Embryonic facial prominence (tissue), 1 donor: ENCODE results near the gene NRP1.

Experiments used
- DNase-seq: peaks from one replicate; pipeline ENCODE4 v3.0.0-alpha.2; 2016; ENCODE audit errors: extremely low spot score

Gene NRP1

DNA sequence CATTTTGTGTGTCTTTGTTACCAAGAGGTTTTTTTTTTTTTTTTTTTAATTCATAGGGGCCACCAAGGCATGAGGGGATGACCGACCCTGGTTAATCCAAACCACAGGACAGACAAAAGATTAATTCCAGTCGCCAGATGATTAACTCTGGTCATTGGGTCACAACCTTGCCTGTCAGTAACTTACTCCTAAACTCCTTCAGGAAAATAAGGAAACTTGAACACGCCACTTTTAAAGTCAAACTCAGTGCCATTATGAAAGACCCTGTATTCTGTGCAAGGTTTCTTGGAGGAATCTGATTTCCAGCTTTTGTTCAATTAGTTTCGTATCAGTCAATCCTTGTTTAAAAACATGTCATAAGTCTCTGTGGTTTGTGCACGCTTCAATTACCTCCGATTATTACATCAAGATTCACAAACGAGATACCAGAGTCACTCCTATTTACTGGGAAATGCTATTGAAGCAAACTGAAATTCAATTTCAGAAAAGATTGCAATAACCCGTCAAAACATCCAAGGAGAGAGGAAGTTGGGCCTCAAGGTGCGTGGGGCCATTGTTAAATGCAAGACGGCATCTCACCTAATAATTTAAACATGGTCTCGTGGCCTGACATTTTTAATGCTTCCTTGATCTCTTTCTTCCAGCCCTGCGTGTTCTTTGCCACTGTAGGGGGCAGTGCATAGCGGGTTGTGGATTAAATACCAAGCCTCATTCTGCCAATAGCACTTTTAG lies 44.0 kb downstream of the NRP1 start:
- no peak for DNase-seq

DNA sequence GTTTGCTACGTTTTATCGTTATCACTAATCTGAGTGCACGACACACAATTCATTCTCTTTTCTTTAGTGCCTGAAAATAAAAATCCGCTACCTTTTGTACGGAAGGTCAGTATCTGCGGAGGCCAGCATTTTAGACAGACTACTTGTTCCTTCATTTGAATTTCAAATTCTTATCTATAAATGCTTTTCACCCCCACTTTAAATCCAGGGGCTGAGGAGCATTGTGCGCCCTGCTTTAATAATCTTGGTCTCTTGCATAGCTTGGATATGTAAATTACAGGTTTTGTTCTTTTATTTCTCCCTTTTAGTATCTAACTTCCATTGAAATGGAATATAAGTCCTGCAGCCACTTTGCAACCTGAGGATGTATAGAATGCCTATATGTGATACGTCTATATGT lies 44.7 kb downstream of the NRP1 start:
- DNase-seq = no peak

DNA sequence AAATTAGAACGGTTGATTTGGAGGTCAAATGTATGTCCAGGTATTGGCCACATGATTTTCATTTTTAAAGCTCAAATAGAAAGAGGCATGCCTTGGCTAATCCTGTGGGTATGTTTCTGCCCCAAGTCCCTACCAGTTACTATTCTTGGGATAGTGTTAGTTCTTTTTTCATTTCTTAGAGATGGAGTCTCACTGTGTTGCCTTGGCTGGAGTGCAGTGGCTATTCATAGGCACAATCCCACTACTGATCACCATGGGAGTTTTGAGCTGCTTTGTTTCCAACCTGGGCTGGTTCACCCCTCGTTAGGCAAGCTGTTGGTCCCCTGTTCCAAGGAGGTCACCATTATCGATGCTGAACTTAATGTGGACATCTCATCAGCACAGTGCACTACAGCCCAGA lies 46.3 kb downstream of the NRP1 start:
- DNase-seq = no peak

DNA sequence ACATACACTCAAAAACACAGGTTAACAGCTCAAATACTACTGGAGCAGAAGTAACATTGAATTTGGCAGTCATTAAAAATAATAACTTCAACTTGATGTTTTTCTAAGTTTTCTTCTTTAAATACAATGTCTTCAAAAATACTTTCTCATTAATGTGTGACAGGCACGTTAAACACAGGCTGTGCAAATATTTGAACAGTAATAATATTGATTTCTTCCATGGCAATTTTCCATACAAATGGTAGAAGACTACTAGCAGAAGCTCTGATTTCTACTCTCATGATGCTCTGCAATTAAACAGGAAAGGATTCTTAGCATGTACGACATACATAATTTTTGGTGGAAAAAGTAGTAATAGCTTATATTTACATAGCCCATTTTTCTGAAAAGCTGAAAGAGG lies 47.4 kb downstream of the NRP1 start:
- no peak for DNase-seq

DNA sequence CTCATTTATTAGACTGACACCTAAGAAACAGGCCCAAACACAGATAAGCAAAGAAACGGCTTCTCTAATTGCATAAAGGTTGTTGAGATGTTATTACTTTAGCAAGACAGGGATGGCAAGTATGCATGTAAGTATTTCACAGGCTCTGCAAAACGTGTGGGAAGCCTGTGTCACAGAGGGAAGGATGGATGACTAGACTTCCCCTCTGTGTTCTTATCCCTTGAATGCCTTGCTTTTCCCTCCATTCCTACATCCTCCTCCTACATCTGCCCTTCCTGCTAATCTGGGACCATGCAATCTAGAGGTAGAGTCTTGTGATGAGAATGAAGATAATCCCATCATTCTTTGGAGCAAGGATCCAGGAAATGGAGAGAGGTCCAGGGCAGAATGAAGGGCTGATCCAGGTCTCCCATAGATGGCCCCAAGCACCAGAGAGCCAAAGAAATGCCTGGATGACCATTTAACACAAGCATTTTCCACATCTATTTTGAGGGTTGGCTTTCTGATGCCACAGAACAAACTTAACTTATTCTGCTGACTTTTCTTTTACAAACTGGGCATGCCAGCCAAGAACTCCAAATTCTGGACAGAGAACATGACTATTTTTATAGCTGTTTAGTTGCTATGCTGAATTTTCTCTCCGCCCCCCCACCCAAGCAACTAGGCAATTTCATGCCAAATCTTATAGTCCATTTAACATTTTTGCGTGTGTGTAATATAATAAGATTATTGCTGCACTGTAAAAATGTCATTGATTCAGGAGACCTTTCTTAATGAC lies 48.1 kb downstream of the NRP1 start:
- no peak for DNase-seq

DNA sequence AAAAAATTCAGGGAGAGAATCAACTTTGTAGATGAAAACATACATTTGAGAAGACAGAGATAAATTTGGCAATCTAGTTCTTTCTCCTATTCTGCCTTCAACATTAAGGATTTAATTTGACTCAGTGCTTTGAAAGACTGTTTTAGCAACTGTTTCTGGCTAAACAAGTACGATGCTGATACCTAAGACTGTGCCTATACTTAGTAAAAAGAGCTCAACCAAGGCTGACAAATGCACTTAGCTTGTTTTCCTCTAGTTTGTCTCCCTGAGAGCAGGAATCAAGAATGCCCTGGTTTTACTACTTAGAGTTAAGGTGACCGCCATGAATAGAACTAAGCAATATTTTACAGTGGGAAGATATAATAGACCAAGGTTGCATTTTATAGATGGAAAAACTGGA lies 49.5 kb downstream of the NRP1 start:
- DNase-seq = no peak

DNA sequence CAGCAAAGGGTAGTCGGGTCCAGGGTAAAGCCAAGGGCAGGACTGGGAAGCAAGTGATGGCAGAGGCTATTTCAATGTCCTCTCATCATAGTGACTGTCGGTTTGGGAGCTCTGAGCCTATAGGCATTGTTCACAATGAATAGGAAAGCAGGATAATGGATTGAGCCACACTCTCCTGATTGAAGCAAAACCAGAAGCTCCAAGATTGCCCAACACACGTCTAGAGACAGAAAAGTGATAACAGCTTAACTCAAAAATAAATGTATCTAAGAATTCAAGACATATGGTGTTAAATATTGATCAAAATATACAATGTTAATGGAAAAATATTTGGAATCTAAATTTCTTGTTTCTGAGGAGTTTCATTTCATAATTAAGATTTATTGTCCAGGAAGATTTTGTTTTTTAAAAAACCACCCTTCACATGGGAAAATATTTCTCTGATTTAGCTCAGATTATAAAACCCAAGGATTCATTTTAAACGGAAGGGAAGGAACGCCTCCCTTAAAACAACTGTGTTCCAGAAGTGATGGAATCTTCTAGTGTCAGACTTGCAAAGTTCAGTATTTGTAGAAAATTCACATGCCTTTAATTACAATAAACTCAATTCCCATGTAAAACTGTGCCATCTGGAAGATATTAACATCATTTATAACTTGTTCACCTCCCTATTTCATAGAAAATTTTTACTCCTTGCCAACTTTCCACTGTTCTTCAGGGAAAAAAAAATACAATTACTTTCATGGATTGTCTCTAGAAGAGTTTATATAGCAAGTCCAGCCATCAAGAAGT lies 54.5 kb downstream of the NRP1 start:
- no peak for DNase-seq

DNA sequence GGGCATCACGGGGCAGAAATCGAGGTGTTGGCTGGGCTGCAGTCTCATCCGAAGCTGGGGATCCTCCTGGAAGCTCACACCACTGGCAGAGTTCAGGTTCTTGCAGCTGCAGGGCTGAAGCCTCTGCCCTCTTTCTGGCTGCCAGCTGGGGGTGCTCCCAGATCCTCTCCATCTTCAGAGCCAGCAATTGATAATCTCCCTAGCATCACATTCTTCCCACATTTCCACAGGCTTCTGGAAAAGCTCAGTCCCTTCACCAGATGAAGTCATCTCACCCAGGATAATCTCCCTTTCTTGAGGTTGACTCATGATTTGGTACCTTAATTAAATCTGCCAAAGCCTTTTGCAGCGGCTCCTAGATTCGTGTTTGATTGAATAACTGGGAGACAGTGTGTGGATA lies 55.2 kb downstream of the NRP1 start:
- DNase-seq = no peak

DNA sequence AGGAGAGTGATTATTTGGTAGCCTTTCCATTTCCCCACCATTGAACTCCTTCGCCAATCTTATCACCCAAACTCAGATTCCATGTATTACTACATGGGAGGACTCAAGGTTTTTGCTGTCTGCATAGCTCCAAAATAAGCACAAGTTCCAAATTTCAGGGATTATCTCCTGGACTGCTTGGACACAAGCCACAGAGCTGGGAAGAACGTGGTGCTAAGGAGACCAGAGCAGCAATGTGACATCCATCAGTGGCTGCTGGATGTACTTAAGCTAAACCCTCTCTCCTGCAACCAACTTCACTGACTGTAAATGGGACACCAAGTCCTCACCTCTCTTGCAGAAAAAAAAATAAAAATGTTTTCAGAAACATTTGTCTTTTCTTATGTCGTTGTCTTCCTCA lies 56.3 kb downstream of the NRP1 start:
- no peak for DNase-seq

DNA sequence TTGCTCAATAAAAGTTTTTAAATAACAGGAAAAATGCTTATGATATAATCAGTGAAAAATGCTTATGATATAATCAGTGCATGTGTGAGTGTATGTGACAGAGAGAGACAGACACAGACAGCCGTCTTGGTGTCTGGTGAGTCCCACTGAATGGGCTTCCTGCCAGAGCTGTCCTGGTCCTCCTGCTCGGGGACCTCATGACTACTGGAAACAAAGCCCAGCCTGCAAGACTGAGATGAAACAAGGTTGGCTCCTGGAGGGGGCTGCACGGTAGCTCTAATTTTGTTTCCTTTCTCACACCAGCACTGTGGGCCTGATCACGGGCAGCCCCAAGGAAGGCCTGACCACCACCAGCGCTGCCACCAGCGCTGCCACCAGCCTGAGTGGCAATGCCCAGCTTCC lies 57.3 kb downstream of the NRP1 start:
- no peak for DNase-seq

DNA sequence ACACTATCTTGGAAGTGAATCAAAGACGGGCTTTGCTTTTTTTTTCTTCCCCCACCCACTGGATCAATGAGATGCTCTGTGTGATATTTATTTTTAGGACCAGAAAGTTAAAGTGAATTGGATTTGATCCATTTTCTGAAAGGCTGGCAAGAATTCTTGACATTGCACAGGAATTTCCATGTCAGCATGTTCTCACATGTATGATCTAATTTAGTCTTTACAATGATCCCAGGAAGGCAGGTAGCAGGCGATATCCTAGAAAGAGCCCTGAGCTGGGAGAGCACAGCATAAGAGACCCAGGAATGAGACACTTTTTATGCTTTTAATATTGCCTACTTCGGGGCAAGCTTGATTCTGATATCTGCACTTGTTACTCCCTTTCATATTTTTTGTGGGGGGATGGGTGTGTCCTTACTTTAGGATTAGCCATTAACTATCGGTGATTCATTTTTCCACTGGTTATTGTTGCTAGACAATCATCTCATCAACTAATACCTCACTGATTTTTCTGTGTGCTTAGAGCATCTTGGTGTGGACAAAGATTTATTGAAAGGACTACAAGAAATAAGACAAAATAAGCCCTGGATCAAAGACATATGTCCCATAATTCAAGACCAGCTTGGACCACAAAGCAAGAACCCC lies 58.1 kb downstream of the NRP1 start:
- no peak for DNase-seq

DNA sequence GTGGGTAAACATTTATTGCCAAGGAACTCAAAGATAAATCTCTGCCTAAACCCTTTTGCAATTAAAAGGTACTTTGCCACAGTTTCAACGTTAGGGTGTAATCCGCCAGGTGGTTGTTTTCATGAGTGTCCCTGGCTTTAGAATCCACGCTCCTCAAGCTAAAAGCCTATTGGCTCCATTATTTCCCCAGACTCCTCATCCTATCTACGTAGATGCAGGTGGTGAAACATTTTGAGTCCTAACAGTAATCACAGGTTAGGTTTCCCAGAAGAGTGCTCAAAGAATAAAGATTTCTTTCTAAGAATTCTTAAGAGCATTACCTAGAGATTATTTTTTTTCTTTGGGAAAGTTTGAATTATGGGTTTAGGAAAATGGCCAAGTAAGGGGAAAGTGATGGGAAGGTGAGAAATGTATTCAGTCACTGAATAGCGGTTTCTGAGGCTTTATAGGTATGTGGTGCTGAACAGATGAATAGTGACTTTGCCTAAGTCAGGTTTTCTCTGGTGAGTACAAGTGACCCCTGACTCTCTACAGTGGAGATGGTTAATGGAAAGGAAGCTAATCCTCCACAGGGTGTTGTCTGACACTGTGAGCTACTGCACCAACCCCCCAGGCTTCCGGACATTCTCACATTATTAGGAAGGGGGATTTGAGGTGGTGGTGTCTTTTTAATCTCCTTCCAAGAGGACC lies 60.2 kb downstream of the NRP1 start:
- DNase-seq = no peak

DNA sequence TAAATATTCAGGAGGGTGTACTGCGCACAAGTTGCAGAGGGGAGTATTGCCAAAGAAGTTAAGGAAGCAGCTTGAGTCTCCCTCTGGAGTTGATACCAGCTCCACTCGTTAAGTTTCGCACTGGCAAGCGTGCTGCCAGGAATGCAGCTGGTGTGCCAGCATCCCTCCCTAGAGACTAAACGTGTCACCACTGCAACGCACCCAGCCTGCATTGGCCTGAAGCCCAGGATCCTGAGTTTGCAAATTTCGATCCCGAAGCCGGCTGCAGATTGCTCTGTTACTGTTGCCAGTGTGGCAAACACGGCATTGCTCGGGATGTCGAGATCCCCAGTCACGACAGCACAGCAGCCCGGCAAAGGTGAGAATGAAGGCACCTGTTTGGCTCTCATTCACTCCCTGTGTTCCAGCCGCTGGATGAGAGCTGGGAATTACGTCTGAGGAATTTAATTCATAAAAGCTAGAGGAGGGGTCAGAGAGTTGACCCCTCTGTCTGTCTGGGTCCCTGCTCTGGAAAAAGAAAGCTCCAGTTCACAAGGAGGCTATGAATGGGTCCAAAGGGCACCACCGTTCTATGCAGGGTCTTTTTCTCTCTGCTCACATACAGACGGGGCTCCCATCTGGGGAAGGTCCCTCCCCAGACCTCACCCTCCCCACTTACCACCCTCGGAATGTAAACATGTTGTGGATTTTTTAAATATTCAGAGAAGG lies 61.0 kb downstream of the NRP1 start:
- peak; percentile 37 for DNase-seq

DNA sequence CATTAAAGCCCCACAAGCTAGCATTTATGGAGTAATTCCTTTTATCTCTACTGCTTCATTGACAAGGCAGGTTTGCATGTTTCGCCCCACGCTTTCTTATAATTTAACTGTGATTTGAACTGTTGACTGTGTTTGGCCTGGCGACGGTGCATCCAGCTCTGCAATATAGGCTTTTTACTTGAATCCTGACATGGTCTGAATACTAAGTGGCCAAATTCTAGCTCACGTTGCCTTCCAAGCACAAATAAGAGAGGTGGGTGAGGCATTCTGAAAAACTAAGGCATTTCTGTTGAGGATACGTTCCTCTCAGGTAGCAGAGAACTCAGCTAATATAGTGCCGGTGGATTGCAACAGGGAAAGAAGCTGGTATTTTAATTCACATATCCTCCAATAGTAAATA lies 61.8 kb downstream of the NRP1 start:
- DNase-seq = no peak

DNA sequence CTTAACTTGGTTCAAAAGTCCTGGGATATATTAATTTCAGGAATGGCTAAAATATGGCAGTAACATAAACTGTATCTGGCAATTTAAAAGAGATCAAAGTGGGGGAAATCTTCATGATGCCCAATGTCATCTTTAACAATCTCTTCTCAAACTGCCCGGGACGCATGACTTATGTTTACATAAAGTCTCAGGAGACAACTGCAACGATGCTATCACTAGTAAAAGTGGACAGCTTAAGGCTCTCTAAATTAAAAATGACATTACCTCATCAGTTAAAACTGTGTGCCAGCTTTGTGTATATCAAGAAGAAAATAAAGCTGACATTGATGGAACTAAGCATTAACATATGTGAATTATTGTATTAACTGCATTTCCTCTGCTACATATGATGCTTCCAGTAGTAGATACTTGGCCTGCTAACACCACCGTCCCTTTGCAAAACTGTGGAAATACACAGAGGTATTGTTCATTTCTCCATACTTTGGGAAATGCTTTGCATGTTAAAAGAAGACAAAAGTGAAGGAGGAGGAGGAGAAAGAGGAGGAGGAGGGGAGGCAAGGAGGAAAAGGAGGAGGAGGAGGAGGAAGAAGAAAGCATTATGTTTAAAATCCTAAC lies 62.4 kb downstream of the NRP1 start:
- no peak for DNase-seq

DNA sequence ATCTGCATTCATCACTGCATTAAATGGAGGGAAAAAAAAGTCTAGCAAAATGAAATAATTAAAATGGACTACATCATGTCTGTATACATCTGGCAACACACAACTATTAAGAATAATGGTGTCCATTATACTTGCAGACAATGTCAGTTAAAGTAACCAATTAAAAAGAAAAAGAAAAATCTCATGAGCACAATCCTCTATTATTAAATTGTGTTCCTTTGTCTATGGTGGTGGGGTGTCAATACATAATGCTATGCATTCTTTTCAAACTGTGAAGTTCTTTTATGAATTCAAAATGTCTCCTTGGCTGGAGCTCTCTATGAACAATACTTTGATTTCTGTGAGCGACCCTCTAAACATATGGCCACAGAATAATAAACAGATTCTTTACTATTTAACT lies 63.5 kb downstream of the NRP1 start:
- no peak for DNase-seq

DNA sequence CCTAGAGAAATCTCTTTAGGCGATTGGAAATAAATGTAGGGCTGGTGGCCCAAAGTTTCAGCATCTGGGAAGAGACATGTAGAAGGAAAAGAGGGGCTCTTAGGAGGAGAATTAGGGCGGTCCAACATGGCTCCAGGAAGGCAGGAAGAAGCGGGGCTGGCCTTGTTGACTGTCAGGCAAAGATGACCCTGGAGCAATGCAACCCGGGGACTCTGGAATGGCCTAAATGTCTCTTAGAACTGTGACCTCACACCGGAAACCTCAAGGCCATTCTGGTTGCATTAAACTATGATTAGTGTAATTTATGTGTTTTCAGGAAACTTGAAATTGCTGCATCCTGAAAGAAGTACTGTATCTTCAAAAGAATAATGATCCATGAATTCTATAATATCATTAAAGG lies 66.8 kb downstream of the NRP1 start:
- no peak for DNase-seq

DNA sequence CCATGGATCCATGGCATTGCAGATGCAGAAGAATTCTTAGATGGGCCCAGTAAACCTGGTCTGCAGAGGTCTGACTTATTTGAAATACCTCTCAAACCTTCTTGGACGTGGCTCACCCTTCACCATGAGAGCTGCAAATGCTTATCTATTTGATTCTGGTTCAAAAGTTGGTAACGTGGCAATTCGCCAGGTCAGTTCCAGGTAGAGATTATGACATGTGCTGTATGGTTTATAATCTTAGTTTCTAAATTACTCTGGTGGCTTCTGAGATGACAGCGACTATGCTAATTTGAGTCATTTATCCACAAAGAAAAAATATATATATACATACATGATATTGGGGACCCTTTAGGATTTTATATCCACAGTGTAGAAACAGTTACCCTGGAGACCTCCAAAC lies 68.8 kb downstream of the NRP1 start:
- DNase-seq = no peak

DNA sequence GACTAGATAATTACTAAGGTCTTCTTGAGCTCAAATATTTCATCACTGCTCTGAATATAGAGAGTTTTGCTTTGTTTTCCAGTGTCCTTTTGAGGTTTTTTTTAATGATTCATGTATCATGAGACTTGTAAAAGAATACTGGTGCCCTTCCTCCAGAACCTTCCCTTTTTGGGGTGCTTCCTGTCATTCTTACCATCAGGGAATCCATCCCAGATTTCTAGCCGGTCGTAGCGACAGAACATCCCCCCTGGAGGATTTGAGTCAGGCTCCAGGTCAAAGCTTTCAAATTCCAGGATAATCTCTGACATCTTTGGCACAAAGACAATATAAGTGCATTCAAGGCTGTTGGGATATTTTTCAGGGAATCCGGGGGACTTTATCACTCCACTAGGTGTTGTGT lies 71.0 kb downstream of the NRP1 start:
- DNase-seq = no peak

DNA sequence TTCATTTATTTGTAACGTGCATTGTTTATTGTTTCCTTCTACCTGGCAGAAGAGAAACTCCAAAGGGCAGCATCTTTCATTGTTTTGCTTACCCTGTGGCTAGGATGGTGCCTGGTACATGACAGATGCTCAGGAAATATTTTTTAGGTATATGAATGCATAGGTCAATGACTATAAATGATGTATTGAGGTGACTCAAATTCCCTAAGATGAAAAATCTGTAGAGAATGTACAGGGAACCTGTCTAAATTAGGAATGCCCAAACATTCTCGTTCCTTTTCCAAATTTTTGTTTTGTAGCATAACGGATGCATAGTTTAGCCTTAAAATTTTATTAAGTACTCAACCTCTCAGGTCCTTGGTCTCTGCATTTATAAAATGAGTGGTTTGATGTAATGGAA lies 71.6 kb downstream of the NRP1 start:
- DNase-seq = no peak
